H1 (cell line): ENCODE measurements around the gene FOXC1. TPM values are rescaled to one million over a fixed set of nuclear protein-coding genes. Genes with fewer than 3 reads are reported as not detected.
A peak's percentile ranks its signal among the peaks of the same experiment; 100 is the strongest.

Experiments
- CTCF ChIA-PET: fragments of 300-600 bp; sonication (Branson Sonifier 250); formaldehyde crosslinking; loops from one replicate; lab custom pipeline; 2021; ENCODE audit not compliant: partially characterized antibody; lab: Charles Lee
- POLR2A ChIA-PET: fragments of 300-600 bp; sonication (Branson Sonifier 250); formaldehyde crosslinking; loops from one replicate; lab custom pipeline; 2021; ENCODE audit warnings: inconsistent platforms; ENCODE audit not compliant: partially characterized antibody; lab: Charles Lee
- DNase-seq, 2 experiments: peaks; one replicate each; pipeline versions ENCODE4 v3.0.0 to v3.0.0-alpha.2; 2010 to 2022; ENCODE audit warnings: low spot score in 2 of 2, low read depth in 1 of 2, mixed read lengths in 1 of 2
- FAIRE-seq: peaks from 2 replicates; lab custom pipeline; 2011; peaks lifted over from hg19 to GRCh38; lab: Jason Lieb, UNC
- H2AFZ ChIP-seq: 2 replicates; pipeline ENCODE4 v1.8.1; 2012; ENCODE audit warnings: low read length, inconsistent platforms
- H2AK5ac ChIP-seq: 2 replicates; pipeline ENCODE4 v1.6.1; 2013; ENCODE audit warnings: low read depth, low read length
- H2BK120ac ChIP-seq: replicated peaks from 2 replicates; pipeline ENCODE3; 2013; ENCODE audit warnings: low read depth, low read length, inconsistent platforms
- H2BK12ac ChIP-seq: 2 replicates; pipeline ENCODE4 v1.6.1; 2013; ENCODE audit warnings: low read depth, low read length
- H2BK15ac ChIP-seq: 2 replicates; pipeline ENCODE4 v1.6.1; 2013; ENCODE audit warnings: low read length
- H2BK20ac ChIP-seq: 2 replicates; pipeline ENCODE4 v1.6.1; 2013; ENCODE audit warnings: low read length
- H2BK5ac ChIP-seq: 2 replicates; pipeline ENCODE4 v1.6.1; 2013; ENCODE audit warnings: low read depth, low read length
- H3K14ac ChIP-seq: 2 replicates; pipeline ENCODE4 v1.6.1; 2013; ENCODE audit warnings: inconsistent platforms; ENCODE audit not compliant: insufficient read length
- H3K18ac ChIP-seq: 2 replicates; pipeline ENCODE4 v1.6.1; 2013; ENCODE audit warnings: low read length; ENCODE audit errors: extremely low read depth
- H3K23ac ChIP-seq: 2 replicates; pipeline ENCODE4 v1.6.1; 2013; ENCODE audit warnings: inconsistent platforms; ENCODE audit not compliant: insufficient read length
- H3K23me2 ChIP-seq: 2 replicates; pipeline ENCODE4 v1.6.1; 2013; ENCODE audit warnings: low read depth, low read length
- H3K27ac ChIP-seq: 2 replicates; pipeline ENCODE4 v1.6.1; 2011; ENCODE audit warnings: low read depth, low read length, inconsistent platforms
- H3K27me3 ChIP-seq, 4 experiments: replicated peaks in 1 of 4; 1 replicate in 1 of 4; 2 replicates in 3 of 4; pipeline versions ENCODE4 v1.6.1 to v1.8.1; 2011 to 2013; ENCODE audit warnings: low read length in 3 of 4, mild to moderate bottlenecking in 3 of 4, inconsistent platforms in 2 of 4, mixed read lengths in 2 of 4, moderate library complexity in 1 of 4; ENCODE audit not compliant: control insufficient read depth in 3 of 4, insufficient read depth in 3 of 4; ENCODE audit errors: extremely low read depth in 1 of 4
- H3K36me3 ChIP-seq, 4 experiments: 2 replicates each; pipeline versions ENCODE4 v1.6.1 to v1.8.1; 2011 to 2013; ENCODE audit warnings: mild to moderate bottlenecking in 4 of 4, low read length in 3 of 4, moderate library complexity in 2 of 4, control low read depth in 1 of 4, inconsistent platforms in 1 of 4; ENCODE audit not compliant: insufficient read depth in 4 of 4, control insufficient read depth in 2 of 4
- H3K4ac ChIP-seq: replicated peaks from 2 replicates; pipeline ENCODE3; 2013; ENCODE audit warnings: low read length, low read depth, mixed read lengths, inconsistent platforms; ENCODE audit not compliant: insufficient read length
- H3K4me1 ChIP-seq, 4 experiments: replicated peaks in 1 of 4; 1 replicate in 1 of 4; 2 replicates in 3 of 4; pipeline versions ENCODE4 v1.6.1 to v1.8.1; 2011 to 2013; ENCODE audit warnings: low read length in 3 of 4, inconsistent platforms in 2 of 4, mixed read lengths in 1 of 4; ENCODE audit not compliant: insufficient read depth in 4 of 4, control insufficient read depth in 3 of 4
- H3K4me2 ChIP-seq, 2 experiments: 2 replicates each; pipeline versions ENCODE4 v1.6.1 to v1.8.1; 2011 to 2013; ENCODE audit warnings: low read depth in 2 of 2, low read length in 2 of 2, control low read depth in 1 of 2, inconsistent platforms in 1 of 2, mild to moderate bottlenecking in 1 of 2; ENCODE audit not compliant: insufficient read depth in 1 of 2
- H3K4me3 ChIP-seq, 4 experiments: fragments of 200-600, 300-600 bp in 1 of 4; sonication (generic), shearing (Covaris generic), sonication (Bioruptor Twin) in 1 of 4; 2 replicates each; pipeline versions ENCODE4 v1.5.1 to v1.8.1; 2011 to 2016; ENCODE audit warnings: low read length in 4 of 4, low read depth in 3 of 4, control low read depth in 2 of 4, inconsistent platforms in 2 of 4, mild to moderate bottlenecking in 2 of 4, mixed read lengths in 1 of 4, moderate library complexity in 1 of 4; ENCODE audit not compliant: insufficient read depth in 2 of 4; ENCODE audit errors: extremely low read depth in 1 of 4
- H3K56ac ChIP-seq: replicated peaks from 2 replicates; pipeline ENCODE3; 2013; ENCODE audit warnings: low read depth, mild to moderate bottlenecking, mixed read lengths, low read length, inconsistent platforms; ENCODE audit not compliant: insufficient read length
- H3K79me1 ChIP-seq: 2 replicates; pipeline ENCODE4 v1.6.1; 2013; ENCODE audit warnings: low read depth, low read length, control low read depth
- H3K79me2 ChIP-seq, 2 experiments: 2 replicates each; pipeline versions ENCODE4 v1.6.1 to v1.8.1; 2012 to 2013; ENCODE audit warnings: low read length in 2 of 2, mild to moderate bottlenecking in 2 of 2, inconsistent platforms in 1 of 2; ENCODE audit not compliant: insufficient read depth in 2 of 2, control insufficient read depth in 1 of 2
- H3K9ac ChIP-seq, 4 experiments: replicated peaks in 1 of 4; 1 replicate in 1 of 4; 2 replicates in 3 of 4; pipeline versions ENCODE4 v1.6.1 to v1.8.1; 2011 to 2013; ENCODE audit warnings: low read depth in 3 of 4, low read length in 3 of 4, control low read depth in 2 of 4, mild to moderate bottlenecking in 2 of 4, moderate library complexity in 2 of 4, inconsistent platforms in 1 of 4; ENCODE audit errors: extremely low read depth in 1 of 4
- H3K9me3 ChIP-seq, 2 experiments: 2 replicates each; pipeline versions ENCODE4 v1.6.1 to v1.8.1; 2012 to 2013; ENCODE audit warnings: mild to moderate bottlenecking in 2 of 2, moderate library complexity in 2 of 2, control low read depth in 1 of 2, inconsistent platforms in 1 of 2, low read depth in 1 of 2, low read length in 1 of 2, mixed read lengths in 1 of 2; ENCODE audit not compliant: insufficient read depth in 2 of 2
- H4K20me1 ChIP-seq, 2 experiments: replicated peaks in 1 of 2; 2 replicates each; pipeline versions ENCODE3 to v1.8.1; 2011 to 2013; ENCODE audit warnings: inconsistent platforms in 2 of 2, low read length in 2 of 2, mild to moderate bottlenecking in 1 of 2; ENCODE audit not compliant: insufficient read depth in 2 of 2, control insufficient read depth in 1 of 2
- H4K5ac ChIP-seq: 2 replicates; pipeline ENCODE4 v1.6.1; 2013; ENCODE audit warnings: low read length, low read depth, mixed read lengths, inconsistent platforms; ENCODE audit not compliant: insufficient read length
- H4K8ac ChIP-seq: 2 replicates; pipeline ENCODE4 v1.8.0; 2013; ENCODE audit warnings: mild to moderate bottlenecking, moderate library complexity, low read length, inconsistent platforms; ENCODE audit not compliant: insufficient read depth; ENCODE audit errors: extremely low read depth
- H4K91ac ChIP-seq: replicated peaks from 2 replicates; pipeline ENCODE3; 2013; ENCODE audit warnings: low read length, mixed read lengths, inconsistent platforms; ENCODE audit not compliant: insufficient read length
- CBX8 ChIP-seq: fragments of 300-800, 300-1000 bp; sonication (generic); IDR thresholded peaks from 2 replicates; pipeline ENCODE4 v1.7.1; 2016; ENCODE audit warnings: low read depth, low read length, borderline replicate concordance
- CEBPB ChIP-seq: IDR thresholded peaks from 2 replicates; pipeline ENCODE4 v1.6.1; 2012; ENCODE audit warnings: low read depth, low read length
- CTBP2 ChIP-seq: IDR thresholded peaks from 2 replicates; pipeline ENCODE4 v1.7.0; 2011; ENCODE audit warnings: borderline replicate concordance, mild to moderate bottlenecking, moderate library complexity, mixed read lengths, low read length; ENCODE audit not compliant: insufficient read depth, insufficient read length
- E2F6 ChIP-seq: IDR thresholded peaks from 2 replicates; pipeline ENCODE4 v1.6.1; 2012; ENCODE audit warnings: inconsistent platforms
- GABPA ChIP-seq: IDR thresholded peaks from 2 replicates; pipeline ENCODE4 v1.6.1; 2011; ENCODE audit warnings: mild to moderate bottlenecking, low read length, moderate library complexity, borderline replicate concordance; ENCODE audit not compliant: insufficient read depth
- NANOG ChIP-seq: IDR thresholded peaks from 2 replicates; pipeline ENCODE4 v1.6.1; 2011; ENCODE audit warnings: low read length, low read depth, mild to moderate bottlenecking, inconsistent platforms; ENCODE audit not compliant: insufficient read depth, poor library complexity, severe bottlenecking
- PHF8 ChIP-seq: fragments of 200-600 bp; sonication (generic); conservative IDR thresholded peaks from 2 replicates; pipeline ENCODE4 v1.7.1; 2012; ENCODE audit warnings: low read depth, mild to moderate bottlenecking, inconsistent platforms, low read length, moderate library complexity
- TAF7 ChIP-seq: optimal IDR thresholded peaks from 2 replicates; pipeline ENCODE3; 2011; ENCODE audit warnings: low read depth, mild to moderate bottlenecking, inconsistent platforms, low read length, moderate library complexity, borderline replicate concordance
- YY1 ChIP-seq: IDR thresholded peaks from 2 replicates; pipeline ENCODE4 v1.6.1; 2011; ENCODE audit warnings: low read depth, mild to moderate bottlenecking, low read length
- WGBS, 2 experiments: shearing (Covaris generic) in 1 of 2; methylation state at CpG; one replicate each; pipeline versions ENCODE4 v1.1.6 to v1.1.7; 2013 to 2015; ENCODE audit warnings: low lambda C conversion rate in 2 of 2, mixed read lengths in 2 of 2, inconsistent platforms in 1 of 2, low coverage in 1 of 2, missing lambda C conversion rate in 1 of 2; ENCODE audit not compliant: insufficient replicate concordance in 2 of 2, insufficient coverage in 1 of 2, insufficient read length in 1 of 2; ENCODE audit errors: extremely low coverage in 1 of 2, missing lambda C conversion rate in 1 of 2; 5-methylcytosine and 5-hydroxymethylcytosine counted together
- polyA plus RNA-seq, 7 experiments: library from polyadenylated mRNA; depleted of rRNA in 3 of 7; stranded (reverse) in 5 of 7; unstranded in 2 of 7; fragments of >200 nt in 5 of 7; fragments of 200-250 nt in 2 of 7; gene quantifications; 1 replicate in 5 of 7; 2 replicates in 1 of 7; 4 replicates in 1 of 7; pipeline versions ENCODE4 v1.2.1 to v1.2.3, GENCODE V29; 2011 to 2013; ENCODE audit warnings: missing spikeins in 2 of 7, mixed read lengths in 2 of 7
- total RNA-seq: library from RNA; stranded (reverse); fragmentation: NEBNext Ultra II Directional; extraction: Animal tissue kit (Norgen Biotek cat#: 25700); gene quantifications from 2 replicates; pipeline ENCODE4 v1.2.1, GENCODE V29; 2021

FOXC1 gene
- total and polyA plus RNA-seq, 2 of the 8 experiments (the other 6 are each of a cell fraction or from before 2014, with no cell fraction given) = 0.22 TPM; not detected in 1

DNA sequence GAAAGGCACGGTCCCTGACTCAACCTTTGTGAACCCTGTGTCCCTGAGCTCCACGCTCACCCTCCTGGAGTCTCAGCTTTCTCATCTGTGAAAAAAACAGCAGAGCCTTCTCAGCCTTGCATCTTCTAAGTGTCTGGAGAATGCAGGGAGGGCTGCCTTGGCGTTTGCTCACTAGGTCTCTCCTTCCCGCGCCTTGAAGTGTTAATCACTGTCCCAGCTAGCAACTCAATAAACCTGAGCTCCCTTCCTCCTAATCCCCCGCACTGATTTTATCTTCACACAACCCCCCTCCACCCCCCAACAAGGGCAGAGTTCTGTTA lies 34.9 kb upstream of the FOXC1 start:
- H4K8ac ChIP-seq = no peak overlapping the region
- H3K27me3 ChIP-seq = peaks cover 0 to 3% (median 0%) of the 10 kb centered on the region in 4 experiments; a peak in 1 of 7 replicates
- no peak overlapping the region for H3K14ac ChIP-seq
- no peak overlapping the region for H3K27ac ChIP-seq
- 0 out of 2 replicates have a peak overlapping the region, but pooled peaks have one; percentile 6 for H2AFZ ChIP-seq
- H2BK20ac ChIP-seq = no peak overlapping the region
- 0 out of 2 replicates have a peak overlapping the region, but pooled peaks have one; percentile 48 for H3K18ac ChIP-seq
- no peak overlapping the region for H2BK120ac ChIP-seq
- H3K9me3 ChIP-seq = no peaks in the 10 kb centered on the region
- ChIA-PET POLR2A (interaction anchor here (0.6 kb wide), 1 partner anchor 404 kb away, joined by 3 read pairs; no protein-coding TSS in a partner anchor), CTCF (interaction anchor here (0.6 to 4.3 kb wide), 10 partner anchors 12 to 940 kb away, joined by 3 to 20 read pairs (median 4); no protein-coding TSS in a partner anchor)
- H3K4me2 ChIP-seq = peak overlapping the region; percentile 17 to 26; a peak in 2 of 4 replicates
- H3K79me1 ChIP-seq = no peaks in the 10 kb centered on the region
- peak in 1 of 2 experiments; percentile 47 for DNase-seq
- no peak overlapping the region for H2AK5ac ChIP-seq
- no peaks in the 10 kb centered on the region for H3K36me3 ChIP-seq
- H2BK15ac ChIP-seq = no peak overlapping the region
- no peak overlapping the region for H4K91ac ChIP-seq
- no peak for FAIRE-seq
- H3K56ac ChIP-seq = no peak overlapping the region
- no peaks in the 10 kb centered on the region for H3K79me2 ChIP-seq
- H2BK12ac ChIP-seq = no peak overlapping the region
- H3K9ac ChIP-seq = no peak overlapping the region
- H3K23ac ChIP-seq = no peak overlapping the region
- no peak overlapping the region for H3K4ac ChIP-seq
- 46% methylated on average over 6 of the region's 6 CpGs; no CpG with 5 or more reads in 1 of the 2 experiments for WGBS, 2 experiments
- no peak overlapping the region for H3K4me3 ChIP-seq
- no peak overlapping the region for H4K5ac ChIP-seq
- no peaks in the 10 kb centered on the region for H3K23me2 ChIP-seq
- H4K20me1 ChIP-seq = no peaks in the 10 kb centered on the region
- peaks cover 0 to 8% (median 4%) of the 10 kb centered on the region in 4 experiments; a peak in 4 of 7 replicates for H3K4me1 ChIP-seq
- TF ChIP-seq CBX8 (no peak), YY1 (no peak), E2F6 (no peak), TAF7 (no peak), GABPA (no peak), CTBP2 (no peak), NANOG (no peak), PHF8 (no peak), CEBPB (no peak)
- no peak overlapping the region for H2BK5ac ChIP-seq
